ENCODE results near the gene SACM1L.

GRCh38 chr3:45756055-45756454 is 66.9 kb downstream of the SACM1L start:
- TF ChIP-seq CTCF (IDR thresholded peaks at IDR 0.05): no peak
- no peak for TF ChIP-seq POLR2A (IDR thresholded peaks at IDR 0.05)

Measured in body of pancreas (tissue), 4 donors.